ENCODE data around the gene PLCB4.

PLCB4 gene

DNA sequence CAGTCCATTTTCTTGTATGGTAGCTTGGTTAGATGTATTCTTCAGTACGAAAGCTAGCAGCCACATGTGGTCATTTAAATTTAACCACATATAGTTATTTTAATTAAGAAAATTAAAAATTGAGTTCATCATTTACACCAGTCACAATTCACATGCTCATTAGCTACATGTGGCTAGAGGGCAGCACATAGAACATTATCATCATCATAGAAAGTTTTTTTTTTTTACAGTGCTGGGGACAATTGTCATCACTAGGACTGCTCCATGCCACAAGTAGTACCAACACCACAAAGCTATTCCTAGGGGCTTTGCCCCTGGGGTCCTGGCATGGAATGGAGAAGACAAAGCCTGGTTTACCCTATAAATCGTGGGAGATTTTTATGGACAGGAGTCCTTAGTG lies 30.5 kb downstream of the PLCB4 start:
- Histone ChIP-seq H3K27me3 (ENCODE audit: insufficient read depth, low read length) (no peaks in the 10 kb centered on the region), H2AFZ (ENCODE audit: insufficient read depth, low read length, poor library complexity) (no peak overlapping the region), H4K8ac (ENCODE audit: low read depth, low read length) (no peak overlapping the region), H3K23ac (ENCODE audit: low read length) (no peak overlapping the region), H3K4me3 (ENCODE audit: low read depth, low read length) (no peak overlapping the region), H3K9me3 (ENCODE audit: insufficient read depth, low read depth, low read length) (no peaks in the 10 kb centered on the region), H3K18ac (ENCODE audit: low read length) (no peak overlapping the region), H2BK12ac (ENCODE audit: low read length) (no peak overlapping the region), H4K91ac (ENCODE audit: low read depth, low read length) (no peak overlapping the region), H2BK5ac (ENCODE audit: low read depth, low read length, poor library complexity) (no peak overlapping the region), H2BK120ac (ENCODE audit: insufficient read depth, low read length, poor library complexity) (no peak overlapping the region), H3K9ac (ENCODE audit: low read length) (no peak overlapping the region), H4K12ac (ENCODE audit: low read depth, low read length) (no peak overlapping the region), H3K36me3 (ENCODE audit: control insufficient read depth in 1 of 2, insufficient read depth in 2 of 2, low read length in 2 of 2) (no peaks in the 10 kb centered on the region), H3K4me2 (ENCODE audit: low read length) (no peak overlapping the region), H2AK5ac (ENCODE audit: low read length) (no peak overlapping the region), H3K79me2 (ENCODE audit: control insufficient read depth, insufficient read depth, low read length, poor library complexity) (no peaks in the 10 kb centered on the region), H3K27ac (ENCODE audit: low read depth, low read length) (no peak overlapping the region), H3K79me1 (ENCODE audit: low read length) (no peaks in the 10 kb centered on the region), H3K4ac (ENCODE audit: low read depth, low read length) (no peak overlapping the region), H3K4me1 (ENCODE audit: control insufficient read depth in 1 of 2, insufficient read depth in 2 of 2, low read length in 2 of 2) (no peaks in the 10 kb centered on the region), H3K14ac (ENCODE audit: low read length) (no peak overlapping the region)
- WGBS (ENCODE audit: extremely low coverage, insufficient coverage, insufficient read length): no CpG with 5 or more reads among the region's 2 CpGs
- no peak for DNase-seq

DNA sequence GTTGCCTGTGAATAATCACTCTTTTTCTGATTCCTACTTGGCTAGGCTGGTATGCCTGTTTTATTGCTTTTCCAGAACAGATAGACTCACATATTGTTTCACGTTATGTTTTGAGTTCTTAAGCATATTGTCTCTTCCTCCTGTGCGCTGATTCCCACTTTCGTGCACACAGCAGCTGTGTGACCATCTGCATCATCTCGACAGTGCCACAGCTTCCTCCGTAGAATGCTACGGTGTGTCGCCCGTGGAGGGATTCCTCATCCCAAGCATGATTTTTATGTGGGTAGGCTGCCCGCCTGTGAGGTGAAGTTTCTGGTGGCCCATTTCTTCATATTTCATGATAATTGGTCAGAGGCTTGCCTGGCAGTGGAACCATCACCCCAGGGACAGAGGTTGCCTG lies 31.8 kb downstream of the PLCB4 start:
- no peaks in the 10 kb centered on the region for H3K27me3 ChIP-seq (ENCODE audit: insufficient read depth, low read length)
- DNase-seq: no peak
- no peak overlapping the region for H3K27ac ChIP-seq (ENCODE audit: low read depth, low read length)
- no peak overlapping the region for H2BK5ac ChIP-seq (ENCODE audit: low read depth, low read length, poor library complexity)
- H3K4ac ChIP-seq (ENCODE audit: low read depth, low read length): no peak overlapping the region
- H2AK5ac ChIP-seq (ENCODE audit: low read length): no peak overlapping the region
- no peak overlapping the region for H2BK12ac ChIP-seq (ENCODE audit: low read length)
- H3K23ac ChIP-seq (ENCODE audit: low read length): no peak overlapping the region
- H3K36me3 ChIP-seq (ENCODE audit: control insufficient read depth in 1 of 2, insufficient read depth in 2 of 2, low read length in 2 of 2): no peaks in the 10 kb centered on the region
- no peak overlapping the region for H3K14ac ChIP-seq (ENCODE audit: low read length)
- no peaks in the 10 kb centered on the region for H3K4me1 ChIP-seq (ENCODE audit: control insufficient read depth in 1 of 2, insufficient read depth in 2 of 2, low read length in 2 of 2)
- H3K18ac ChIP-seq (ENCODE audit: low read length): no peak overlapping the region
- no peak overlapping the region for H4K91ac ChIP-seq (ENCODE audit: low read depth, low read length)
- H3K79me1 ChIP-seq (ENCODE audit: low read length): no peaks in the 10 kb centered on the region
- H2AFZ ChIP-seq (ENCODE audit: insufficient read depth, low read length, poor library complexity): no peak overlapping the region
- no peak overlapping the region for H2BK120ac ChIP-seq (ENCODE audit: insufficient read depth, low read length, poor library complexity)
- H3K9ac ChIP-seq (ENCODE audit: low read length): no peak overlapping the region
- no peaks in the 10 kb centered on the region for H3K79me2 ChIP-seq (ENCODE audit: control insufficient read depth, insufficient read depth, low read length, poor library complexity)
- no peak overlapping the region for H3K4me3 ChIP-seq (ENCODE audit: low read depth, low read length)
- no peaks in the 10 kb centered on the region for H3K9me3 ChIP-seq (ENCODE audit: insufficient read depth, low read depth, low read length)
- WGBS (ENCODE audit: extremely low coverage, insufficient coverage, insufficient read length): no CpG with 5 or more reads among the region's 9 CpGs
- H3K4me2 ChIP-seq (ENCODE audit: low read length): no peak overlapping the region
- no peak overlapping the region for H4K8ac ChIP-seq (ENCODE audit: low read depth, low read length)
- no peak overlapping the region for H4K12ac ChIP-seq (ENCODE audit: low read depth, low read length)

DNA sequence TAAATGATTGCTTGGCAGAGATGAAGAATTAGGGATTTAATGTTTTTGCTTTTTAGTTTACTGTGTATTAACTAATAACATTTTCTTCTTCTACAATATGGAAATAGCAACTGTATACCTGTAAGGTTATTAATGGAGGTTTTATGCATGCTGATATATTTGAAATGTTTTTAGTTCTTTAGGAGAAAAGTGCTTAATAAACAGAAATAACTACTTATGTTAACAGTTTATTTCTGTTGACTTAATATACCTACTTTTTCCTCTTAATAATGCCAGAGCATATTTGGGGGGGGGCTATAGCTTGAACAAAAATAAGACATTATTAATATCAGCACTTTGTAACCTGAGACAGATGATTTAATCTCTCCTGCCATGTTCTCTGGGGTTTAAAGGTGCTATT lies 33.6 kb downstream of the PLCB4 start:
- H3K9ac ChIP-seq (ENCODE audit: low read length): no peak overlapping the region
- no peak overlapping the region for H3K4me3 ChIP-seq (ENCODE audit: low read depth, low read length)
- H3K4ac ChIP-seq (ENCODE audit: low read depth, low read length): no peak overlapping the region
- no peak overlapping the region for H3K14ac ChIP-seq (ENCODE audit: low read length)
- H2BK12ac ChIP-seq (ENCODE audit: low read length): no peak overlapping the region
- H3K79me2 ChIP-seq (ENCODE audit: control insufficient read depth, insufficient read depth, low read length, poor library complexity): no peaks in the 10 kb centered on the region
- H3K27me3 ChIP-seq (ENCODE audit: insufficient read depth, low read length): no peaks in the 10 kb centered on the region
- no peak overlapping the region for H3K27ac ChIP-seq (ENCODE audit: low read depth, low read length)
- no peak overlapping the region for H2AK5ac ChIP-seq (ENCODE audit: low read length)
- no peak overlapping the region for H2BK5ac ChIP-seq (ENCODE audit: low read depth, low read length, poor library complexity)
- no peaks in the 10 kb centered on the region for H3K4me1 ChIP-seq (ENCODE audit: control insufficient read depth in 1 of 2, insufficient read depth in 2 of 2, low read length in 2 of 2)
- H3K9me3 ChIP-seq (ENCODE audit: insufficient read depth, low read depth, low read length): no peaks in the 10 kb centered on the region
- no peak overlapping the region for H3K23ac ChIP-seq (ENCODE audit: low read length)
- H2BK120ac ChIP-seq (ENCODE audit: insufficient read depth, low read length, poor library complexity): no peak overlapping the region
- no peak overlapping the region for H3K4me2 ChIP-seq (ENCODE audit: low read length)
- H3K36me3 ChIP-seq (ENCODE audit: control insufficient read depth in 1 of 2, insufficient read depth in 2 of 2, low read length in 2 of 2): no peaks in the 10 kb centered on the region
- no peak for DNase-seq
- H4K91ac ChIP-seq (ENCODE audit: low read depth, low read length): no peak overlapping the region
- no peak overlapping the region for H4K8ac ChIP-seq (ENCODE audit: low read depth, low read length)
- H3K79me1 ChIP-seq (ENCODE audit: low read length): no peaks in the 10 kb centered on the region
- no peak overlapping the region for H3K18ac ChIP-seq (ENCODE audit: low read length)
- no peak overlapping the region for H2AFZ ChIP-seq (ENCODE audit: insufficient read depth, low read length, poor library complexity)
- H4K12ac ChIP-seq (ENCODE audit: low read depth, low read length): no peak overlapping the region

DNA sequence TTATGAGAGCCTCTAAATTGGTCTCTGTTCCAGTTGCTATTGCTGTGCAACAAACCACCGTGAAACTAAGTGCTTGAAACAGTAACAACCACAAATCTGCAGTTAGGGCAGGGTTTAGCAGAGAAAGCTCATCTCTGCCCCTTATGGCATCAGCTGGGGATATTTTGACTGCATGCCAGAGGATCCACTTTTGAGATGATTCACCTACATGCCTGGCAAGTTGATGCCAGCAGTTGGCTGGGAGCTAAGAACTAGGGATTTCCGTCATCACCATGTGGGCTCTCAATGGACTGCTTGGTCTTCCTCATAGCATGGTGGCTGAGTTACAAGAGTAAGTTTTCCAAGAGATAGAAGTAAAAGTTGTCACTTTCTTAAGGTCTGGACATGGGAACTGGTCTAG lies 35.1 kb downstream of the PLCB4 start:
- Histone ChIP-seq H2AFZ (ENCODE audit: insufficient read depth, low read length, poor library complexity) (no peak overlapping the region), H3K4ac (ENCODE audit: low read depth, low read length) (no peak overlapping the region), H3K14ac (ENCODE audit: low read length) (no peak overlapping the region), H3K36me3 (ENCODE audit: control insufficient read depth in 1 of 2, insufficient read depth in 2 of 2, low read length in 2 of 2) (no peaks in the 10 kb centered on the region), H4K8ac (ENCODE audit: low read depth, low read length) (no peak overlapping the region), H3K4me1 (ENCODE audit: control insufficient read depth in 1 of 2, insufficient read depth in 2 of 2, low read length in 2 of 2) (no peaks in the 10 kb centered on the region), H4K91ac (ENCODE audit: low read depth, low read length) (no peak overlapping the region), H2BK120ac (ENCODE audit: insufficient read depth, low read length, poor library complexity) (no peak overlapping the region), H3K79me1 (ENCODE audit: low read length) (no peaks in the 10 kb centered on the region), H4K12ac (ENCODE audit: low read depth, low read length) (no peak overlapping the region), H2BK5ac (ENCODE audit: low read depth, low read length, poor library complexity) (no peak overlapping the region), H3K27me3 (ENCODE audit: insufficient read depth, low read length) (no peaks in the 10 kb centered on the region), H3K9me3 (ENCODE audit: insufficient read depth, low read depth, low read length) (no peaks in the 10 kb centered on the region), H3K4me3 (ENCODE audit: low read depth, low read length) (no peak overlapping the region), H2BK12ac (ENCODE audit: low read length) (no peak overlapping the region), H3K79me2 (ENCODE audit: control insufficient read depth, insufficient read depth, low read length, poor library complexity) (no peaks in the 10 kb centered on the region), H3K23ac (ENCODE audit: low read length) (no peak overlapping the region), H3K27ac (ENCODE audit: low read depth, low read length) (no peak overlapping the region), H3K18ac (ENCODE audit: low read length) (no peak overlapping the region), H3K9ac (ENCODE audit: low read length) (peak overlapping the region; percentile 61), H2AK5ac (ENCODE audit: low read length) (no peak overlapping the region), H3K4me2 (ENCODE audit: low read length) (no peak overlapping the region)
- WGBS (ENCODE audit: extremely low coverage, insufficient coverage, insufficient read length): no CpG with 5 or more reads among the region's 2 CpGs
- DNase-seq: peak in 1 of 2 donors; percentile 4

DNA sequence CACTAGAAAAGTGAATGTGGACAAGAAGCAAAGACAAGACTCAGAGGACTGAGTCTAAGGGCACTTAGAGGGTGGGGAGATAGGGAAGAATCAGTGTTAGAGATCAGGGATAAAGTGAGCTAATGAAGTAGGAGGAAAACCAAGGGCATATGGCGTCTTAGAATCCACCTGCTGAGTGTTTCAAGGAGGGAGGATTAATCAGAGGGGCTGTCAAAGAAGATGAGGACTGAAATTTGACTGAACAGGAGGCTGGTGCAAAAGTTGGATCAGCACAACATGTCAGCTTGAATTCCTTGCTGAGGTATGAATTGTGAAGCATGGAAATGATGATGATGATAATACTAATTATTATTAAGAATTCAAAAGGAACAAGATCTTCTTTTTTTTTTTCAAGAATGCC lies 39.4 kb downstream of the PLCB4 start:
- Histone ChIP-seq H4K8ac (ENCODE audit: low read depth, low read length) (no peak overlapping the region), H3K14ac (ENCODE audit: low read length) (no peak overlapping the region), H2AFZ (ENCODE audit: insufficient read depth, low read length, poor library complexity) (no peak overlapping the region), H3K4me2 (ENCODE audit: low read length) (no peak overlapping the region), H3K79me1 (ENCODE audit: low read length) (no peaks in the 10 kb centered on the region), H3K27ac (ENCODE audit: low read depth, low read length) (no peak overlapping the region), H3K4ac (ENCODE audit: low read depth, low read length) (no peak overlapping the region), H3K79me2 (ENCODE audit: control insufficient read depth, insufficient read depth, low read length, poor library complexity) (no peaks in the 10 kb centered on the region), H2BK12ac (ENCODE audit: low read length) (no peak overlapping the region), H3K9me3 (ENCODE audit: insufficient read depth, low read depth, low read length) (no peaks in the 10 kb centered on the region), H3K4me3 (ENCODE audit: low read depth, low read length) (no peak overlapping the region), H4K91ac (ENCODE audit: low read depth, low read length) (no peak overlapping the region), H3K23ac (ENCODE audit: low read length) (no peak overlapping the region), H2BK5ac (ENCODE audit: low read depth, low read length, poor library complexity) (no peak overlapping the region), H4K12ac (ENCODE audit: low read depth, low read length) (no peak overlapping the region), H3K27me3 (ENCODE audit: insufficient read depth, low read length) (no peaks in the 10 kb centered on the region), H3K18ac (ENCODE audit: low read length) (no peak overlapping the region), H2BK120ac (ENCODE audit: insufficient read depth, low read length, poor library complexity) (no peak overlapping the region), H3K9ac (ENCODE audit: low read length) (no peak overlapping the region), H2AK5ac (ENCODE audit: low read length) (no peak overlapping the region), H3K36me3 (ENCODE audit: control insufficient read depth in 1 of 2, insufficient read depth in 2 of 2, low read length in 2 of 2) (no peaks in the 10 kb centered on the region), H3K4me1 (ENCODE audit: control insufficient read depth in 1 of 2, insufficient read depth in 2 of 2, low read length in 2 of 2) (no peaks in the 10 kb centered on the region)
- DNase-seq: no peak
- no CpG with 5 or more reads among the region's 1 CpG for WGBS (ENCODE audit: extremely low coverage, insufficient coverage, insufficient read length)
